Keratinocyte (primary cell): ENCODE measurements around the gene TTC21B. TPM values are rescaled to one million over a fixed set of nuclear protein-coding genes. Genes with fewer than 3 reads are reported as not detected.
A peak's percentile ranks its signal among the peaks of the same experiment; 100 is the strongest.

Experiments
- DNase-seq: peaks from one replicate; pipeline ENCODE4 v3.0.0-alpha.2; 2011; ENCODE audit warnings: low read depth, missing footprints, low spot score
- FAIRE-seq: peaks from 2 replicates; lab custom pipeline; 2011; peaks lifted over from hg19 to GRCh38; lab: Jason Lieb, UNC
- H2AFZ ChIP-seq: 2 replicates; pipeline ENCODE4 v1.6.0; 2012; ENCODE audit warnings: low read length, control low read depth, inconsistent platforms; ENCODE audit not compliant: control insufficient read depth
- H3K27ac ChIP-seq: 2 replicates; pipeline ENCODE4 v1.5.1; 2011; ENCODE audit warnings: low read length; ENCODE audit not compliant: control insufficient read depth, insufficient read depth
- H3K27me3 ChIP-seq: 3 replicates; pipeline ENCODE4 v1.6.0; 2011; ENCODE audit warnings: low read length; ENCODE audit not compliant: control insufficient read depth, insufficient read depth; ENCODE audit errors: extremely low read depth
- H3K36me3 ChIP-seq, 2 experiments: 2 replicates in 1 of 2; 3 replicates in 1 of 2; pipeline ENCODE4 v1.5.1; 2011; ENCODE audit warnings: low read length in 2 of 2, mild to moderate bottlenecking in 1 of 2; ENCODE audit not compliant: control insufficient read depth in 2 of 2, insufficient read depth in 2 of 2; ENCODE audit errors: extremely low read depth in 1 of 2
- H3K4me1 ChIP-seq: 3 replicates; pipeline ENCODE4 v1.5.1; 2011; ENCODE audit warnings: low read length; ENCODE audit not compliant: control insufficient read depth, insufficient read depth; ENCODE audit errors: extremely low read depth
- H3K4me2 ChIP-seq: 3 replicates; pipeline ENCODE4 v1.6.0; 2011; ENCODE audit warnings: low read depth, low read length; ENCODE audit not compliant: control insufficient read depth, insufficient read depth; ENCODE audit errors: extremely low read depth
- H3K4me3 ChIP-seq, 3 experiments: fragments of 200-600 bp in 1 of 3; sonication (generic) in 1 of 3; 2 replicates in 2 of 3; 3 replicates in 1 of 3; pipeline ENCODE4 v1.5.1; 2011 to 2016; ENCODE audit warnings: low read length in 3 of 3, mild to moderate bottlenecking in 3 of 3, control low read depth in 2 of 3, inconsistent platforms in 1 of 3, low read depth in 1 of 3, mixed read lengths in 1 of 3, mixed run types in 1 of 3, moderate library complexity in 1 of 3; ENCODE audit not compliant: control insufficient read depth in 2 of 3, insufficient read depth in 2 of 3; ENCODE audit errors: extremely low read depth in 1 of 3
- H3K79me2 ChIP-seq: 2 replicates; pipeline ENCODE4 v1.6.0; 2012; ENCODE audit warnings: low read length; ENCODE audit not compliant: control insufficient read depth, insufficient read depth
- H3K9ac ChIP-seq: 3 replicates; pipeline ENCODE4 v1.6.0; 2011; ENCODE audit warnings: low read length; ENCODE audit not compliant: control insufficient read depth, insufficient read depth; ENCODE audit errors: extremely low read depth
- H3K9me1 ChIP-seq: 3 replicates; pipeline ENCODE4 v1.6.0; 2011; ENCODE audit warnings: low read length; ENCODE audit not compliant: control insufficient read depth, insufficient read depth; ENCODE audit errors: extremely low read depth
- H3K9me3 ChIP-seq: 2 replicates; pipeline ENCODE4 v1.5.1; 2012; ENCODE audit warnings: low read depth, low read length; ENCODE audit not compliant: control insufficient read depth
- H4K20me1 ChIP-seq: 3 replicates; pipeline ENCODE4 v1.6.0; 2011; ENCODE audit warnings: low read length; ENCODE audit not compliant: control insufficient read depth, insufficient read depth; ENCODE audit errors: extremely low read depth
- CTCF ChIP-seq, 3 experiments: IDR thresholded peaks in 1 of 3; conservative IDR thresholded peaks in 1 of 3; optimal IDR thresholded peaks in 1 of 3; 2 replicates in 2 of 3; 3 replicates in 1 of 3; pipeline versions ENCODE3 to v1.5.1; 2011; ENCODE audit warnings: low read length in 3 of 3, mild to moderate bottlenecking in 3 of 3, moderate library complexity in 2 of 3, control low read depth in 1 of 3, inconsistent platforms in 1 of 3; ENCODE audit not compliant: insufficient read depth in 2 of 3; ENCODE audit errors: extremely low read depth in 1 of 3
- EZH2 ChIP-seq: IDR thresholded peaks from one replicate; pipeline ENCODE4 v1.6.1; 2012; ENCODE audit warnings: inconsistent platforms, mild to moderate bottlenecking, low read length, moderate library complexity
- dilution Hi-C: fragments of 300-500 bp; cut with MboI; formaldehyde crosslinking; loops from one replicate; pipeline ENCODE4 v1.7.0; 2020; ENCODE audit warnings: low sequenced_read_pairs; ENCODE audit not compliant: extremely low pct_ligation_motif_present
- polyA plus RNA-seq, 5 experiments: library from polyadenylated mRNA; depleted of rRNA in 3 of 5; stranded (reverse) in 3 of 5; stranded (forward) in 1 of 5; unstranded in 1 of 5; fragments of >200 nt; gene quantifications; 1 replicate in 1 of 5; 2 replicates in 3 of 5; 3 replicates in 1 of 5; pipeline versions ENCODE4 v1.2.1 to v1.2.3, GENCODE V29; 2011 to 2012; ENCODE audit warnings: missing spikeins in 2 of 5, low read depth in 1 of 5, low replicate concordance in 1 of 5

Gene TTC21B
- polyA plus RNA-seq, 1 donor (not counting 4 experiments of a cell fraction or from before 2014, with no cell fraction given) = 8.0 TPM

- TF ChIP-seq CTCF (optimal IDR thresholded peaks at IDR 0.05 in 1 of 3, IDR thresholded peaks at IDR 0.05 in 1 of 3, conservative IDR thresholded peaks at IDR 0.05 in 1 of 3; ENCODE audit: extremely low read depth in 1 of 3, insufficient read depth in 2 of 3, low read length in 3 of 3) = no peak
- no peak for TF ChIP-seq EZH2
- peak overlapping the region; percentile 80 for H3K4me2 ChIP-seq
- H3K79me2 ChIP-seq = no peaks in the 10 kb centered on the region
- H3K9ac ChIP-seq = peak overlapping the region; percentile 9
- FAIRE-seq (peak; percentile 100), DNase-seq (peak; percentile 77)
- H4K20me1 ChIP-seq = no peaks in the 10 kb centered on the region
- dilution Hi-C loops = no loop called here
- H3K9me1 ChIP-seq = no peaks in the 10 kb centered on the region
- H3K27ac ChIP-seq = peak overlapping the region; percentile 56
- no peaks in the 10 kb centered on the region for H3K9me3 ChIP-seq
- H2AFZ ChIP-seq = peak overlapping the region; percentile 59
- no peaks in the 10 kb centered on the region for H3K36me3 ChIP-seq
- peaks cover 24% of the 10 kb centered on the region for H3K4me1 ChIP-seq
- peak overlapping the region in 2 of 3 experiments; percentile 21 to 23 for H3K4me3 ChIP-seq
- no peaks in the 10 kb centered on the region for H3K27me3 ChIP-seq
These were observed 120.4 kb downstream of the TTC21B start for GRCh38 chr2:165833156-165833555.

GRCh38 chr2:165827921-165828276, 125.7 kb downstream of the TTC21B start:
- Histone ChIP-seq H3K4me3 (no peak overlapping the region), H3K9me3 (no peaks in the 10 kb centered on the region), H3K4me1 (peaks cover 9% of the 10 kb centered on the region), H3K9ac (no peak overlapping the region), H2AFZ (no peak overlapping the region), H3K27me3 (no peaks in the 10 kb centered on the region), H3K79me2 (no peaks in the 10 kb centered on the region), H3K36me3 (no peaks in the 10 kb centered on the region), H3K4me2 (no peak overlapping the region), H4K20me1 (no peaks in the 10 kb centered on the region), H3K27ac (no peak overlapping the region), H3K9me1 (no peaks in the 10 kb centered on the region)
- DNase-seq (no peak), FAIRE-seq (no peak)
- no peak for TF ChIP-seq EZH2
- dilution Hi-C loops = no loop called here
